Measurements from ENCODE around the gene TBC1D10A.

TBC1D10A gene

DNA sequence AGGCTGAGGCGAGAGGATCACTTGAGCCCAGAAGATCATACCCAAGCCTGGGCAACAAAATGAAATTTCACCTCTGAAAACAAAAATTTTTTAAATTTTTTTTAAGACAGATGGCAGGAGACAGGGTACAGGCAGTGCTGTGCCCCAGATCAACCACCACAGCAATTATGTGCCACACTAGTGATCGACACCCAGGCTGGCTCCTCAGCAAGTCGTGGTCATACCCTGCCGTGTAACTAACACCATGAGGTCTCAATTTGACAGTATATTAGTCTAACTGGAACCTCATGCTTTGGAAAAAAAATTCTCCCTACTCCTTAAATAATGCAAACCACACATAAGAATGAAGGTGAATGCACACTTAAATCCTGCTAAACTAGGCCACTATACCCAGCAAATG is 21.7 kb upstream of the TBC1D10A start:
- TF ChIP-seq TAF1 (IDR thresholded peaks at IDR 0.05; ENCODE audit: borderline replicate concordance, insufficient read depth, low read length) (no peak), POLR2AphosphoS5 (IDR thresholded peaks at IDR 0.05; ENCODE audit: low read depth, low read length) (no peak), FOXP2 (optimal IDR thresholded peaks at IDR 0.05; ENCODE audit: borderline replicate concordance, extremely low read depth, extremely low read length, insufficient read depth) (no peak), SIN3A (IDR thresholded peaks at IDR 0.05; ENCODE audit: borderline replicate concordance, insufficient read depth, low read length) (no peak)
- TF ChIP-seq, protein P1, sequence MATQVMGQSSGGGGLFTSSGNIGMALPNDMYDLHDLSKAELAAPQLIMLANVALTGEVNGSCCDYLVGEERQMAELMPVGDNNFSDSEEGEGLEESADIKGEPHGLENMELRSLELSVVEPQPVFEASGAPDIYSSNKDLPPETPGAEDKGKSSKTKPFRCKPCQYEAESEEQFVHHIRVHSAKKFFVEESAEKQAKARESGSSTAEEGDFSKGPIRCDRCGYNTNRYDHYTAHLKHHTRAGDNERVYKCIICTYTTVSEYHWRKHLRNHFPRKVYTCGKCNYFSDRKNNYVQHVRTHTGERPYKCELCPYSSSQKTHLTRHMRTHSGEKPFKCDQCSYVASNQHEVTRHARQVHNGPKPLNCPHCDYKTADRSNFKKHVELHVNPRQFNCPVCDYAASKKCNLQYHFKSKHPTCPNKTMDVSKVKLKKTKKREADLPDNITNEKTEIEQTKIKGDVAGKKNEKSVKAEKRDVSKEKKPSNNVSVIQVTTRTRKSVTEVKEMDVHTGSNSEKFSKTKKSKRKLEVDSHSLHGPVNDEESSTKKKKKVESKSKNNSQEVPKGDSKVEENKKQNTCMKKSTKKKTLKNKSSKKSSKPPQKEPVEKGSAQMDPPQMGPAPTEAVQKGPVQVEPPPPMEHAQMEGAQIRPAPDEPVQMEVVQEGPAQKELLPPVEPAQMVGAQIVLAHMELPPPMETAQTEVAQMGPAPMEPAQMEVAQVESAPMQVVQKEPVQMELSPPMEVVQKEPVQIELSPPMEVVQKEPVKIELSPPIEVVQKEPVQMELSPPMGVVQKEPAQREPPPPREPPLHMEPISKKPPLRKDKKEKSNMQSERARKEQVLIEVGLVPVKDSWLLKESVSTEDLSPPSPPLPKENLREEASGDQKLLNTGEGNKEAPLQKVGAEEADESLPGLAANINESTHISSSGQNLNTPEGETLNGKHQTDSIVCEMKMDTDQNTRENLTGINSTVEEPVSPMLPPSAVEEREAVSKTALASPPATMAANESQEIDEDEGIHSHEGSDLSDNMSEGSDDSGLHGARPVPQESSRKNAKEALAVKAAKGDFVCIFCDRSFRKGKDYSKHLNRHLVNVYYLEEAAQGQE (IDR thresholded peaks at IDR 0.05; ENCODE audit: insufficient read depth in 1 of 2, low read depth in 2 of 2, low read length in 2 of 2) = no peak

DNA sequence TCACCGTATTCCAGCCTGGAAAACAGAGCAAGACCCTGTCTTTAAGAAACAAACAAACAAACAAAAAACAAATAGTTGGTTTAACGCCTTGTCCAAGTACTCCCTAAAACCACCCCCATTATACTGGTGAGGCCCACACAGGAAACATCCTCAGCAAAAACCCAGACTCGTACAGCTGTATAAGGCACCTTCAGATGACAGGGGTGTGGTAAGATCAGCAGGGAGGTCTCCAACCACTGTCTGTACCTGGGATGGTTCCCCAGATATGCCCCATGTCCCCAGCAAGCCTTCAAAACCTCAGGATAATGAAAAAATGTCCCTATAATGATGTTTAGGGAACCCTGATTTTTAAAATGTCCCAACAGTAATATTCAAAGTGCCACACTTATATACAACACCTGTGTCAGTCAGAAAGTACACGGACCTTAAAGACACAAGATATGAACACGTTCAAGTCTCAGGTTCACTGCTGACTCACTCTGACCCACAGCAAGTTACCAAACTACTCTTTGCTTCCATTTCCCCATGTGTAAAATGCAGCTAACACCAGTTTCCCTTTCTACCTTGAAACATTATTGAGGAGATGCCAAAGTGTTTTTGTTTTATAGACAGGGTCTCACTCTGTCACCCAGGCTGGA is 20.6 kb upstream of the TBC1D10A start:
- no peak for TF ChIP-seq POLR2AphosphoS5 (IDR thresholded peaks at IDR 0.05; ENCODE audit: low read depth, low read length)

DNA sequence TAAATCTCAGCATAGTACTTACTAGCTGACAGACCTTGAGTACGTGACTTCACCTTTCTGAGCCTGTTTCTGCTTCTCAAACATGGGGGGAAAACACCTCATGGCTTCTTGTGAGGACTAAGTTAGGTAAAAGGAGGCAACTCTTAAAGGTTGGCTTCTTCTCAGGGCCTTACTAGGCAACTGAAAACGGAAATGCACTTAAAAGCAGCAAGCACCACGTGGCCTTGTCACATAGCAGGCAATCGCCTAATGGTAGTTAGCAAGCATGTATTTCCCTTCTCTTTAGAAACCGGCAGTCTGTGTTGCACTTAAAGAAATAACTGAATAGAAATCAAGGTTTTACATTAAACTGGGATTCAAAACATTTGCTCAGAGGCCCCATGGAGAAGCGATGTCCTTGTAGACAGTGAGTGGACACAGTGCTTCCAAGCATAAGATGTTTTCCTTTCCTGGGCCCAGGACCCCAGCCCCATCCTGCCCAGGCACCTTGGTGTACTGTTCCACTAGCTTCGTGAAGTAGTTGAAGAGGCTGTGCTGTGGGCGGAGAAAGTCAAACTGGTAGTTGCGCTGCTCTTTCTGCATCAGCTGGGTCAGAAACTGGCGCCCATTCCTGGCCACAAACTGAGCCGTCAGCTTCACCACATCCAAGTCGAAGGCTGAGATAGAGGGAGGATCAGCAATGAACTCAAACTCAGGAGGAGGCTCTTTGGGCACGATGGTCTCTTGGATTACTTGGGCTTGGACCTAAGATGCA is 17.9 kb upstream of the TBC1D10A start:
- TF ChIP-seq, protein P1 (IDR thresholded peaks at IDR 0.05; ENCODE audit: insufficient read depth in 1 of 2, low read depth in 2 of 2, low read length in 2 of 2) = no peak
- no peak for TF ChIP-seq POLR2AphosphoS5 (IDR thresholded peaks at IDR 0.05; ENCODE audit: low read depth, low read length)
- TF ChIP-seq TAF1 (IDR thresholded peaks at IDR 0.05; ENCODE audit: borderline replicate concordance, insufficient read depth, low read length) = no peak
- no peak for TF ChIP-seq FOXP2 (optimal IDR thresholded peaks at IDR 0.05; ENCODE audit: borderline replicate concordance, extremely low read depth, extremely low read length, insufficient read depth)
- TF ChIP-seq SIN3A (IDR thresholded peaks at IDR 0.05; ENCODE audit: borderline replicate concordance, insufficient read depth, low read length) = no peak

DNA sequence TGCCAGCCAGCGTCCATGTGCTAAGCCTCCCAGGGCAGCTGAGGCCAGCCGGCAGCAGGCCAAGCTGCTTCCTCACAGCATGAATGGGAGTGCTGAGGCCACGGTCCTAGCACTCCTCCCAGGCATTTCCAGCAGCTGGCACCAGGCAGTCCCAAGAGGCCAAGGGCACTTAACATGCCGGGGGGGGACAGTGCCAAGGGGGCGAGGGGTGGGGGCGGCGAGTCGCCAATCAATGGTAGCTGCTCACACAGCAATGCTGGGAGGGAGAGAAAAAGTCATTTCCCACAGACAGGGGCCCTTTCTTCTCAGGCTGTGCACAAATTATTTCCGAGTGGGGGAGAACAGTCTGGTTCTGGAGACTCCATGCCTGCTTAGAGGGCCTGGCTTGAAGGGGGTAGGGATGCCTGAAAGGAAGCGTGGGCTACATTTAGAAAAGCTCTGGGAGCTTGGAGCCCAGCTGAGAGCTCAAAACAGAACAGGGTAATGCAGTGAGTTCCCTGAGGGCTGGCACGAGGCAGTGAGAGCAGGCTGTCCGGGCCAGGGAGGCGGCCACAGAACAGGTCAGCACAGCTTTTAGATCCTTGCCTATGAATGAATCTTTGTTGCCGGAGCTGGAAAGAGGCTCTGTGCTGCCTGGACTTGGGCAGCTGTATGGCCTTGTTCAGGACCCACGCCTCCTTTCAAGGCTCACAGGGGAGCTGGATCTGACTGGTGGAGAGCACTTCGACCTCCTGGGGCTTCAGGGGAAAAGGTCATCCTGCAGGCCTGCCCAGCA is 14.4 kb upstream of the TBC1D10A start:
- no peak for TF ChIP-seq SIN3A (IDR thresholded peaks at IDR 0.05; ENCODE audit: borderline replicate concordance, insufficient read depth, low read length)
- TF ChIP-seq FOXP2 (optimal IDR thresholded peaks at IDR 0.05; ENCODE audit: borderline replicate concordance, extremely low read depth, extremely low read length, insufficient read depth) = no peak
- TF ChIP-seq POLR2AphosphoS5 (IDR thresholded peaks at IDR 0.05; ENCODE audit: low read depth, low read length) = no peak
- no peak for TF ChIP-seq TAF1 (IDR thresholded peaks at IDR 0.05; ENCODE audit: borderline replicate concordance, insufficient read depth, low read length)
- TF ChIP-seq, protein P1 (IDR thresholded peaks at IDR 0.05; ENCODE audit: insufficient read depth in 1 of 2, low read depth in 2 of 2, low read length in 2 of 2) = no peak

DNA sequence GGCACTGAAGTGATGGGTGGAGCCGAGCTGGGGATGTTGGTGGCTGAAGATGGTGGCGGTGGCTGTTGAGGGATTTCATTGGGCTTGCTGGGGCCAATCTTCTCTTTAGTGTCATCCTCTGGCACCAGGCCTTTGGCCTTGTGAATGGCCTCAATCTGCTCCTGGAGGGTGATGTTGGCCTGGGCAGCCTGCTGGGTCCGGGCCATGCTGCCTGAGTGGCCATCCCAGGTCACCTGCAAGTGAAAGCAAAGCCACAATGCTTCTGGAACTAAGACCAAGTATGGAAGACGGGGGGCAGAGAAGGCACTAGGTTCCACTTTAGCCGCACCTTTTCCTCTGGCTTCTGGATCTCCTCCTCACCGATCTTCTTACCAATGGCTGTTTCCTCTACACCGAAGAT is 12.1 kb upstream of the TBC1D10A start:
- TF ChIP-seq SIN3A (IDR thresholded peaks at IDR 0.05; ENCODE audit: borderline replicate concordance, insufficient read depth, low read length) (no peak), FOXP2 (optimal IDR thresholded peaks at IDR 0.05; ENCODE audit: borderline replicate concordance, extremely low read depth, extremely low read length, insufficient read depth) (no peak), TAF1 (IDR thresholded peaks at IDR 0.05; ENCODE audit: borderline replicate concordance, insufficient read depth, low read length) (no peak), POLR2AphosphoS5 (IDR thresholded peaks at IDR 0.05; ENCODE audit: low read depth, low read length) (no peak)
- TF ChIP-seq, protein P1 (IDR thresholded peaks at IDR 0.05; ENCODE audit: insufficient read depth in 1 of 2, low read depth in 2 of 2, low read length in 2 of 2) = no peak
